Mesenchymal stem cell (in vitro differentiated cells and primary cell): ENCODE results near the gene NAT14.

ENCODE experiments used
- DNase-seq: peaks from one replicate; pipeline ENCODE4 v3.0.0-alpha.2; 2013
- H2AFZ ChIP-seq: one replicate; pipeline ENCODE4 v1.6.1; 2013; ENCODE audit warnings: low read depth, mild to moderate bottlenecking, control low read depth, inconsistent platforms, low read length, moderate library complexity
- H2AK5ac ChIP-seq: 2 replicates; pipeline ENCODE4 v1.6.1; 2013; ENCODE audit warnings: low read length, moderate library complexity, mild to moderate bottlenecking, inconsistent platforms; ENCODE audit not compliant: severe bottlenecking
- H2BK120ac ChIP-seq: one replicate; pipeline ENCODE4 v1.6.1; 2013; ENCODE audit warnings: low read depth, mild to moderate bottlenecking, inconsistent platforms, low read length, moderate library complexity
- H2BK12ac ChIP-seq, 2 experiments: one replicate each; pipeline ENCODE4 v1.6.1; 2013; ENCODE audit warnings: inconsistent platforms in 2 of 2, low read length in 2 of 2, mild to moderate bottlenecking in 2 of 2, moderate library complexity in 2 of 2, control low read depth in 1 of 2
- H2BK15ac ChIP-seq: one replicate; pipeline ENCODE4 v1.6.1; 2013; ENCODE audit warnings: mild to moderate bottlenecking, low read depth, inconsistent platforms; ENCODE audit not compliant: poor library complexity, severe bottlenecking
- H2BK5ac ChIP-seq: 2 replicates; pipeline ENCODE4 v1.6.1; 2013; ENCODE audit warnings: low read depth, mild to moderate bottlenecking, low read length, control low read depth, inconsistent platforms; ENCODE audit not compliant: poor library complexity, severe bottlenecking
- H3K14ac ChIP-seq, 2 experiments: one replicate each; pipeline ENCODE4 v1.6.1; 2013; ENCODE audit warnings: inconsistent platforms in 2 of 2, low read length in 2 of 2, control low read depth in 1 of 2, mild to moderate bottlenecking in 1 of 2, moderate library complexity in 1 of 2
- H3K18ac ChIP-seq, 2 experiments: one replicate each; pipeline ENCODE4 v1.6.1; 2013; ENCODE audit warnings: inconsistent platforms in 2 of 2, low read length in 2 of 2, control low read depth in 1 of 2, low read depth in 1 of 2, mild to moderate bottlenecking in 1 of 2
- H3K23ac ChIP-seq, 2 experiments: one replicate each; pipeline ENCODE4 v1.6.1; 2013; ENCODE audit warnings: inconsistent platforms in 2 of 2, low read length in 2 of 2, mild to moderate bottlenecking in 2 of 2, moderate library complexity in 2 of 2, control low read depth in 1 of 2
- H3K27ac ChIP-seq: 2 replicates; pipeline ENCODE4 v1.5.1; 2013; ENCODE audit warnings: mild to moderate bottlenecking, moderate library complexity, low read length, control low read depth, inconsistent platforms; ENCODE audit not compliant: poor library complexity, severe bottlenecking
- H3K27me3 ChIP-seq, 2 experiments: 2 replicates each; pipeline versions ENCODE4 v1.6.1 to v1.7.0; 2013; ENCODE audit warnings: low read length in 2 of 2, mild to moderate bottlenecking in 2 of 2, moderate library complexity in 2 of 2, control low read depth in 1 of 2, inconsistent platforms in 1 of 2; ENCODE audit not compliant: control insufficient read depth in 1 of 2, insufficient read depth in 1 of 2
- H3K36me3 ChIP-seq, 2 experiments: 2 replicates each; pipeline versions ENCODE4 v1.6.1 to v1.7.0; 2013; ENCODE audit warnings: low read length in 2 of 2, control low read depth in 1 of 2, inconsistent platforms in 1 of 2, low read depth in 1 of 2, mild to moderate bottlenecking in 1 of 2; ENCODE audit not compliant: insufficient read depth in 2 of 2, control insufficient read depth in 1 of 2
- H3K4ac ChIP-seq, 2 experiments: one replicate each; pipeline ENCODE4 v1.6.1; 2013; ENCODE audit warnings: inconsistent platforms in 2 of 2, low read length in 2 of 2, mild to moderate bottlenecking in 2 of 2, moderate library complexity in 2 of 2, control low read depth in 1 of 2, low read depth in 1 of 2
- H3K4me1 ChIP-seq: 2 replicates; pipeline ENCODE4 v1.6.1; 2013; ENCODE audit warnings: low read depth, low read length, control low read depth; ENCODE audit not compliant: control insufficient read depth, insufficient read depth
- H3K4me2 ChIP-seq: 2 replicates; pipeline ENCODE4 v1.6.1; 2013; ENCODE audit warnings: low read length, mild to moderate bottlenecking, inconsistent platforms; ENCODE audit not compliant: poor library complexity, severe bottlenecking
- H3K4me3 ChIP-seq, 2 experiments: 2 replicates each; pipeline versions ENCODE4 v1.5.1 to v1.7.0; 2013; ENCODE audit warnings: low read length in 2 of 2, mild to moderate bottlenecking in 2 of 2, control low read depth in 1 of 2, low read depth in 1 of 2; ENCODE audit not compliant: insufficient read depth in 1 of 2
- H3K79me1 ChIP-seq: replicated peaks from 2 replicates; pipeline ENCODE4 v1.6.1; 2013; ENCODE audit warnings: mild to moderate bottlenecking, control low read depth, low read length, inconsistent platforms; ENCODE audit not compliant: poor library complexity, severe bottlenecking
- H3K9ac ChIP-seq: 2 replicates; pipeline ENCODE4 v1.7.0; 2013; ENCODE audit warnings: mild to moderate bottlenecking, low read length, moderate library complexity
- H3K9me3 ChIP-seq: 2 replicates; pipeline ENCODE4 v1.7.0; 2013; ENCODE audit warnings: mild to moderate bottlenecking, low read length; ENCODE audit not compliant: control insufficient read depth
- H4K8ac ChIP-seq: one replicate; pipeline ENCODE4 v1.6.1; 2013; ENCODE audit warnings: inconsistent platforms, mild to moderate bottlenecking, low read length, moderate library complexity
- H4K91ac ChIP-seq: one replicate; pipeline ENCODE4 v1.6.1; 2013; ENCODE audit warnings: mild to moderate bottlenecking, low read length, inconsistent platforms
- WGBS: methylation state at CpG from one replicate; pipeline ENCODE4 v1.1.7; 2013; ENCODE audit warnings: mixed read lengths; 5-methylcytosine and 5-hydroxymethylcytosine counted together

NAT14 gene

GRCh38 chr19:55478364-55478763, 6.6 kb upstream of the NAT14 start:
- Histone ChIP-seq H3K4me2 (no peak overlapping the region), H3K79me1 (peaks cover 19% of the 10 kb centered on the region), H4K91ac (no peak overlapping the region), H3K14ac (no peak overlapping the region), H2BK120ac (no peak overlapping the region), H3K9ac (peak overlapping the region; percentile 82), H3K23ac (no peak overlapping the region), H2AK5ac (no peak overlapping the region), H2BK15ac (no peak overlapping the region), H3K27me3 (no peaks in the 10 kb centered on the region), H3K36me3 (peaks cover 3 to 44% of the 10 kb centered on the region in 2 experiments), H3K4ac (no peak overlapping the region), H2BK5ac (no peak overlapping the region), H3K27ac (no peak overlapping the region), H3K18ac (no peak overlapping the region), H3K4me3 (peak overlapping the region in 1 of 2 experiments; percentile 82), H3K4me1 (peaks cover 57% of the 10 kb centered on the region), H2AFZ (no peak overlapping the region), H4K8ac (no peak overlapping the region), H2BK12ac (peak overlapping the region in 1 of 2 experiments; percentile 7), H3K9me3 (no peaks in the 10 kb centered on the region)
- WGBS, result 93% methylated on average over 12 of the region's 12 CpGs
- DNase-seq, result no peak

GRCh38 chr19:55479045-55479444, 5.9 kb upstream of the NAT14 start:
- Histone ChIP-seq H2BK5ac (no peak overlapping the region), H2AFZ (no peak overlapping the region)
- WGBS, result 91% methylated on average over 17 of the region's 17 CpGs

GRCh38 chr19:55479451-55480230, 5.3 kb upstream of the NAT14 start:
- Histone ChIP-seq H3K4me3 (peak overlapping the region in 1 of 2 experiments; percentile 14), H2AK5ac (peak overlapping the region; percentile 17), H3K9ac (no peak overlapping the region), H3K27ac (peak overlapping the region; percentile 43), H2AFZ (no peak overlapping the region), H3K18ac (no peak overlapping the region), H2BK5ac (no peak overlapping the region), H2BK15ac (no peak overlapping the region), H2BK120ac (no peak overlapping the region), H3K4ac (no peak overlapping the region), H3K4me1 (peaks cover 58% of the 10 kb centered on the region), H4K8ac (no peak overlapping the region), H3K27me3 (no peaks in the 10 kb centered on the region), H3K79me1 (peaks cover 28% of the 10 kb centered on the region), H3K4me2 (peak overlapping the region; percentile 37), H3K23ac (peak overlapping the region in 1 of 2 experiments; percentile 37), H3K9me3 (no peaks in the 10 kb centered on the region), H2BK12ac (no peak overlapping the region), H3K14ac (no peak overlapping the region), H4K91ac (no peak overlapping the region), H3K36me3 (peaks cover 6 to 56% of the 10 kb centered on the region in 2 experiments)
- 80% methylated on average over 15 of the region's 15 CpGs for WGBS
- DNase-seq, result no peak

More at GRCh38 chr19:55479045-55479444, 5.9 kb upstream of the NAT14 start:
- DNase-seq, result no peak
- Histone ChIP-seq H3K4me1 (peaks cover 58% of the 10 kb centered on the region), H3K9ac (no peak overlapping the region), H3K27ac (peak overlapping the region; percentile 24), H2AK5ac (peak overlapping the region; percentile 17), H4K8ac (no peak overlapping the region), H3K27me3 (no peaks in the 10 kb centered on the region), H3K4ac (no peak overlapping the region), H3K36me3 (peaks cover 6 to 50% of the 10 kb centered on the region in 2 experiments), H3K4me2 (no peak overlapping the region), H3K14ac (no peak overlapping the region), H4K91ac (no peak overlapping the region), H3K9me3 (no peaks in the 10 kb centered on the region), H2BK120ac (no peak overlapping the region), H3K4me3 (no peak overlapping the region), H3K23ac (no peak overlapping the region), H3K79me1 (peaks cover 23% of the 10 kb centered on the region), H2BK15ac (no peak overlapping the region), H3K18ac (no peak overlapping the region), H2BK12ac (no peak overlapping the region)

- DNase-seq, result no peak
- peak overlapping the region; percentile 7 for H4K8ac ChIP-seq
- no peak overlapping the region for H3K4me2 ChIP-seq
- H2BK120ac ChIP-seq, result no peak overlapping the region
- no peak overlapping the region for H2BK15ac ChIP-seq
- H3K18ac ChIP-seq, result no peak overlapping the region
- H3K23ac ChIP-seq, result no peak overlapping the region
- no peak overlapping the region for H4K91ac ChIP-seq
- no peak overlapping the region for H3K9ac ChIP-seq
- peaks cover 6 to 59% of the 10 kb centered on the region in 2 experiments for H3K36me3 ChIP-seq
- H3K27ac ChIP-seq, result no peak overlapping the region
- H2BK5ac ChIP-seq, result no peak overlapping the region
- peaks cover 28% of the 10 kb centered on the region for H3K79me1 ChIP-seq
- WGBS, result 94% methylated on average over 44 of the region's 52 CpGs
- H2AK5ac ChIP-seq, result no peak overlapping the region
- no peak overlapping the region for H2BK12ac ChIP-seq
- no peak overlapping the region for H2AFZ ChIP-seq
- H3K4ac ChIP-seq, result no peak overlapping the region
- no peak overlapping the region for H3K14ac ChIP-seq
- no peaks in the 10 kb centered on the region for H3K9me3 ChIP-seq
- peaks cover 53% of the 10 kb centered on the region for H3K4me1 ChIP-seq
- no peak overlapping the region for H3K4me3 ChIP-seq
- no peaks in the 10 kb centered on the region for H3K27me3 ChIP-seq
These were observed 3.7 kb upstream of the NAT14 start for GRCh38 chr19:55481148-55481793.
